Suppressor macrophage treated with lipopolysaccharide for 1 hour (primary cell): Measurements from ENCODE around the gene UBASH3B.
"Not testable (repeated sequence)": the region's sequence is repeated elsewhere in the genome, so short reads cannot be mapped to it uniquely, and the experiment has no call there.

Experiments
- DNase-seq, 3 donors: peaks; one replicate each; pipeline ENCODE4 v3.0.0-alpha.2; 2020 to 2022

The UBASH3B gene

DNA sequence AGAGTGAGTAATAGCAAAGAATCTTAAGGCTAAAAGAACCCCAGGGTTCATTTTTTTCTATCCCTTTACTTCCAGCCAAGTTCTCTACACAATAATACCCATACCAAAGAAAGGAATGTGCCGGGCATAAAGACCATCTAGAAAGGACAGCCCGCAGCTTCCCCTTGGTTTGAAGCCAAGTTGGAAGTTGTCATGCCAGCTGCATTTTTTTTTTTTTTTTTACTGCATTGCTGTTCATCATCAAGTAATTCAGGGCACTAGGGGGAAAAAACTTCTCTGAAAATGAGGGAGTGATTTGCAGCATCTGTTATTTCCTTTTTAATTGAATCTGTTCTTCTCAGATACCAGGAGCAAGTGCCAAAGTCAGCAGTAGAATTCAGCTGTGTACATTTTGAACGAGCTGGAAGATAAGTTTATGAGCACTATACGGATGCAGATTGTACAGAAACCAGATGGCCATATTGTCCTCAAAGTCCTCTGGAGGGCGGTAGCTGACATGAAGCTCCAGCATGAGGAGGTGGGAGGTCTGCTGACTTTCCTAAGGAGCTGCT lies 56.4 kb downstream of the UBASH3B start:
- DNase-seq, result peak; percentile 55 to 70 (median 57)

DNA sequence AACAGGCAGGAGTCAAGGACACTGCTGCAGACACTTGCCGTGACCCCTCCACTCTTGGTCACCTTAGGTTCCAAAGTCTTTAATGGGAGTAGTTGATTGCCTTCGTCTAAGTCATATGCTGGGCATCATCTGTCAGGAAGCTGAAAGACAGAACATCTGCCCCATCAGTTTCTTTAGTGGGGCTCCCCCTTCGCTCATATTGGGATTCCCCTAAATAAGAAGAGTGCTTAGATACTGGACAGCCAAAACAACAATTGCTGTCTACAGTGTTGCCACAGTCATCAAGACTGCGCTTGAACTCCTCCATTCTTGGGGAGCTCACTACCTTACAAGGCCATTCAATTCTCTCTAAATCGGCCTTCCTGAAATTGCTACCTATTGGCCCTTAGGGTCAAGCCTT lies 58.5 kb downstream of the UBASH3B start:
- peak; percentile 65 to 81 (median 76) for DNase-seq

DNA sequence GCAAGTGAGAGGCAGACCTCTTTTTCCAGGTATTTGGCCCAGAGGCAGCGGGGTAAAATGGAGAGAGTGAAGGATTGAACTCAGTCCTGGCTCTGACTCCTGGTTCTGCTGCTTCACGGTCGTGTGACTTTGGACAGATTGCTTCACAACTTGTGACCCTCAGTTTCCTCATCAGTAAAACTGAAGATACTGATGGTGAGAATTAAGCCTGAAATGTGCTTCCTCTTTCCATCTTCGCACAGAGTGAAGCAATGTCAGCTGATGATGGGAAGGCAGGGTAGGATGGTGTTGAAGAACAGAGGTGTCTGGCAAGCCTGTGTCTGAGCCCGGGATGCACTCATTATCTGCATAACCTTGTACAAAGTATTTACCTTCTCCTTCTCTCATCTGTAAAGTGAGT lies 59.0 kb downstream of the UBASH3B start:
- DNase-seq, result peak; percentile 84 to 89 (median 88)

DNA sequence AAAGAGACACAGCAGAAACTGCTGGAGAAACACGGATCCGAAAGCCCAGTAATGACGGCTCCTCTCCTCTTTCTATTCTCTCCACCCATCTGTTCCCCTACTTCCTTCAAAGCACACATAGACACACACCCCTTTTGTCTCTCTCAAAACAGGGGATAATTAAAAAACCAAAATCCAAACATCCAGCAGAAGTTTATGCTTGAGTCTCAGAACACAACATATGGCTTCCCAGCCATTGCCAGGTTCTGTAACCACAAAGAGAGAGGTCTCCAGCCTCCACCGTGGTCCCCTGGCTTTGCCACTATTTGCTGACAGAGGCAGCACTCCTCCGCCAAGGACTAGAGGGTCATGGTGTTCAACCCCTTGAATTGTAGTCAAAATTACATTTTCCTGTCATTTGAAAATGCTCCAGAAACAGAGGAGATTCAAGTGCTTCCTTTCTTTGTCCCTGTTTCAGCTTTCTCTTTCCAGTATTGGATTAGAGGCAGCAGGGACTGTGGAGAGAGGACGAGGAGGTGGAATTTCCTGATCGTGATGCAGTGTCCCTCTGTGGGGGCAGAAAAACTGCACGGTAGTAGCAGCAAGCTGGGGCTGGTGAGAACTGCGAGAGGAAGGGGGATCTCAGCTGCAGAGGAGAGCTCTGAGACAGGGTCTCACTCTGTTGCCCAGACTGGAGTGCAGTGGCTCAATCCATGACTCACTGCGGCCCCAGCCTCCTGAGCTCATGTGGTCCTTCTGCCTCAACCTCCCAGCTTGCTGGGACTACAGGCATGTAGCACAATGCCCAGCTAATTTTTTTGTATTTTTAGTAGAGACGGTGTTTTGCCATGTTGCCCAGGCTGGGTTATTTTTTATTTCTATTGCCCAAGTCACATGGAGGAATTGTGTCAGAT lies 60.3 kb downstream of the UBASH3B start:
- DNase-seq, result peak; percentile 51 to 63 (median 62)

DNA sequence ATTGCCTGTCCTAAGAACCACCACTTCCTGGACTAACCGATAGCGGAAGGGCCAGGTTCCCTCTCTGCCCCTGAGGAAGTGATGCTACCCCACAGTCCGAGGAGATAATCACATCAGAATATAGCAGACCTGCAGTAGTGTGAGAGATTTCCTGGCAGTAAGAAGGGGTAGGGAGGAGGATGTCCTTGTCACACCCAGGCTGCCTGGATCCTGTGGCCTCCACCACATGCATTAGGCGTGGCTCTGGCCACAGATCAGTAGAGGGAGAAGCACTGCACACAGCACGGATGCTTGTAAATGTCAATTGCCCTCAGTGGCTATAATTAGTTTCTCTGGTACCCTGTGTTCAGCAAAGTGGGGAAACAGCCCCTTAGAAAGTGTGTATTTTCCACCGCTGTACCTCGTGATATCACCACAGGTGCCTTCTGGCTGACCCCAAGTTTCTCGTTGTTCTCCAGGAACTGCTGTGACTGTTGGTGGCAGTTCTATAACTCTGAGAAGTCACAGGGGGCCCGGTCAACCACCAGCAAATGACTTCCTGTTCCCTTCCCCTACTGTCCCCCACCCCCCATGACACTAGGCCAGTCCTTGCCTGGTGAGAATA lies 61.8 kb downstream of the UBASH3B start:
- peak; percentile 49 to 62 (median 53) for DNase-seq

GRCh38 chr11:122720107-122720881 lies 64.8 kb downstream of the UBASH3B start:
- no peak for DNase-seq

GRCh38 chr11:122721201-122721963 lies 65.9 kb downstream of the UBASH3B start:
- DNase-seq, result no peak

DNA sequence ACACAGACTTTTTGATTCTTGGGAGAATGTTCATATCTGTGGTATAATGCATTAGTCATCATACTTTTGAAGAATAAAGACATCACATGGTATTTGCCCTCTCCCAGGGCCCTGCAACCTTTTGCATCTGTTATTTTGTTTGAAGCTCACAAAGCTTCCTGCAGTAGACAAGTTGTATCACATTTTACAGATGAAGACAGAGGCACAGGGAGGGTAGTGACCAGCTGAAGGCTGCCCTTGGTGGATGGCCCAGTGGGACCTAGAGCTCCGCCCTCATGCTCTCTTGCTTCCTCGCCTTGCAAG lies 66.4 kb downstream of the UBASH3B start:
- no peak for DNase-seq

GRCh38 chr11:122723106-122723505 lies 67.6 kb downstream of the UBASH3B start:
- DNase-seq, result no peak

- peak in 2 of 3 donors; percentile 47 to 57 for DNase-seq
Measured at GRCh38 chr11:122723576-122723975, 68.1 kb downstream of the UBASH3B start.

GRCh38 chr11:122724520-122724919 lies 69.0 kb downstream of the UBASH3B start:
- DNase-seq, result peak in 2 of 3 donors; percentile 43 to 50

DNA sequence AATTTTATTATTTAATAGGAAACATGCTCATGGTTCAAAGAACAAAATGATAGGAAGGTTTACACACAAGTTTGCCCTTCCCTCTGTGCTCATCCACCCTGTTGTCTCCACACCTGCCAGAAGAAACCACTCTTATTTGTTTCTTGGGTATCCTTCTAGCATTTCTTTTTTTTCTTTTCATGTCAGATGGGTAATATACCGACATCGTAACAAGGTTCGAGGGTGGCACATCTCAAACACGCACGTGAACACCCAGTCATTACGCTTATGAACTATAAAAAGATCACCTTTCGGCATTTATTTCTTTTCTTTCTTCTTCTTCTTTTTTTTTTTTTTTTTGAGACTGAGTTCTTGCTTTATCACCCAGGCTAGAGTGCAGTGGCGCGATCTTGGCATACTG lies 70.5 kb downstream of the UBASH3B start:
- no peak for DNase-seq

- peak in 1 of 3 donors; percentile 44 for DNase-seq
Measured at GRCh38 chr11:122727101-122727929, 71.8 kb downstream of the UBASH3B start.

DNA sequence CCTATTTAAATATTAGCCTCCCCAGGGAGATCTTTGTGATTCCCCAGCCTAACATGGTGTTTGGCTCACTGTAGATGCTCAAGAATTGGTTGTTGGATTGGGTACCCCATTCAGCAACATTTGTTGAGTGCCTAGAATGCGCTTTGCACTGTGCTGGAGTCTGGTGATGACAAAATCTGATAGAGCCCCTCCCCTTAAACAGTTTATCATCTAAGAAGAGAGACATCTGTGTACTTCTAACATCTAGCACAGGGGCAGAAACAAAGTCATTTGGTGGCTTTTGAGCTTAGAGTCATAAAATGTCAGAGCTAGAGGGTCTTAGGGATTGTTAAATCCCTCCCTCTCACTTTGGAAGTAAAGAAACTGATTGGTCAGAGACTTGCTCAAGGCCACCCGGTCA lies 73.0 kb downstream of the UBASH3B start:
- DNase-seq, result no peak

- no peak for DNase-seq
Measured at GRCh38 chr11:122729139-122729538, 73.6 kb downstream of the UBASH3B start.

GRCh38 chr11:122730694-122731093 lies 75.2 kb downstream of the UBASH3B start:
- not testable (repeated sequence) for DNase-seq

DNA sequence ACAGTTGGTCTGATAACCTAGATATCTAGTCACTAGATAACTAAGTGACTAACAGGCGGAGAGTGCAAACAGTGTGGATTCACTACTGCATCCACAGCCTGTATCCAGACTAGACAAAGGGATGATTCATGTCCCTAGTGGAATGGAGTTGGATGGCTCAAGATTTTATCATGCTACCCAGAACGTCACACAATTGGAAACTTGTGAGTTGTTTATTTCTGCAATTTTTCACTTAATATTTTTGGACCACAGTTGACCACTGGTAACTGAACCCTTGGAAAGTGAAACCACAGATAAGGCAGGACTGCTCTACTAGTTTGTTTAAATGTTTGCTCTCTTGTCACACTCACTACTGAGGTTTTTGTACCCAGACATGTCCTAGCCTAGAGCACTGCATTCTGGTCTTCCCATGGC lies 76.0 kb downstream of the UBASH3B start:
- peak in 1 of 3 donors; percentile 33 for DNase-seq

- no peak for DNase-seq
Measured at GRCh38 chr11:122732342-122733315, 77.1 kb downstream of the UBASH3B start.

DNA sequence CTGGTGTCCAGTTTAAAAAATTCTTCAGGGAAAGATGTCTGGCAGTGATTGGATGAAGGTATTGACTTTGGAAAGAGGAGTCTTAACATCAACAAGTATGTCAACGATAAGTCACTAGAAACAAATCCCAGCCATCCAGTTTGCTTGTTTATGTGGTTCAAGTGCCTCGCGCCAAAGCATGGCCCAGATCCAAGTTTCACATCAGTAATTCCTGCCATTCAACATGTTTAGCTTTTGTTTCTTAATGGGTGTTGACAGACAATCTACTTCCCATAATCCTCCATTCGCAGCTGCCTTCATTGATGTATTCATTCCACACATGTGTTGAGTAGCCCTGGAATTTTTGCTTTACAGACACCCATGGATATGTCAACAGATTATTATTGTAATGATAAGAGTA lies 77.8 kb downstream of the UBASH3B start:
- DNase-seq, result peak; percentile 68 to 81 (median 78)

- no peak for DNase-seq
Measured at GRCh38 chr11:122734848-122735496, 79.5 kb downstream of the UBASH3B start.
